Measurements from ENCODE around the gene AOC3.

GRCh38 chr17:42804918-42805367, 46.1 kb upstream of the AOC3 start:
- TF ChIP-seq CTCF (IDR thresholded peaks at IDR 0.05) (no peak), POLR2A (IDR thresholded peaks at IDR 0.05) (no peak)

Data from adrenal gland (tissue), 5 donors.